Keratinocyte (primary cell): ENCODE measurements around the gene HOXB7.

ENCODE experiments used
- CTCF ChIP-seq, 3 experiments: IDR thresholded peaks in 1 of 3; conservative IDR thresholded peaks in 1 of 3; optimal IDR thresholded peaks in 1 of 3; 2 replicates in 2 of 3; 3 replicates in 1 of 3; pipeline versions ENCODE3 to v1.5.1; 2011; ENCODE audit warnings: low read length in 3 of 3, mild to moderate bottlenecking in 3 of 3, moderate library complexity in 2 of 3, control low read depth in 1 of 3, inconsistent platforms in 1 of 3; ENCODE audit not compliant: insufficient read depth in 2 of 3; ENCODE audit errors: extremely low read depth in 1 of 3
- EZH2 ChIP-seq: IDR thresholded peaks from one replicate; pipeline ENCODE4 v1.6.1; 2012; ENCODE audit warnings: inconsistent platforms, mild to moderate bottlenecking, low read length, moderate library complexity

DNA sequence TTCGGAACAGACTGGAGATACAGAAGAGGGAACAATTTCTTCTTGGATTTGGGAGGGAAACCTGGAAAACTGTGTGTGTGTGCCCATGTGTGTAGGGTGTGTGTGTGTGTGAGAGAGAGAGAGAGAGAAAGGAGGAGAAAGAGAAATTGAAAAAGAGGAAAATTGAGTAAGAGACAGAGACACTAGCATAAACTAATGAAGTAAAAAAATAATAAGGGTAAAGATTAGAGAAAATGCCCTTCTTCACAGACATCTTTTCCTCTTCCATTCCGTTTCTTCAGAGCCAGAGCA lies 52.0 kb downstream of the HOXB7 start:
- TF ChIP-seq CTCF (optimal IDR thresholded peaks at IDR 0.05 in 1 of 3, IDR thresholded peaks at IDR 0.05 in 1 of 3, conservative IDR thresholded peaks at IDR 0.05 in 1 of 3; ENCODE audit: extremely low read depth in 1 of 3, insufficient read depth in 2 of 3, low read length in 3 of 3) (no peak), EZH2 (no peak)
